HG03045 (cell line): ENCODE measurements around the gene FAM20B.
A peak's percentile ranks its signal among the peaks of the same experiment; 100 is the strongest.
"Not testable (repeated sequence)": the region's sequence is repeated elsewhere in the genome, so short reads cannot be mapped to it uniquely, and the experiment has no call there.

Source experiments
- ATAC-seq: cut with Tn5 transposase; IDR thresholded peaks from one replicate; pipeline ENCODE4 v1.9.1; 2021; ENCODE audit warnings: mild to moderate bottlenecking, moderate library complexity; ENCODE audit not compliant: unreplicated experiment

FAM20B gene

GRCh38 chr1:179023946-179024650, 1.6 kb upstream of the FAM20B start:
- no peak for ATAC-seq

GRCh38 chr1:179025975-179026812, 500 bp downstream of the FAM20B start:
- peak; percentile 82 for ATAC-seq

- ATAC-seq = no peak
Measured at GRCh38 chr1:179026813-179027669, 1.3 kb downstream of the FAM20B start.

- ATAC-seq = no peak
Measured at GRCh38 chr1:179029321-179029759, 3.6 kb downstream of the FAM20B start.

GRCh38 chr1:179030130-179030529, 4.4 kb downstream of the FAM20B start:
- no peak for ATAC-seq

GRCh38 chr1:179030683-179031082, 5.0 kb downstream of the FAM20B start:
- no peak for ATAC-seq

- no peak for ATAC-seq
Measured at GRCh38 chr1:179031284-179031683, 5.6 kb downstream of the FAM20B start.

- ATAC-seq = no peak
Measured at GRCh38 chr1:179031855-179032513, 6.3 kb downstream of the FAM20B start.

- peak; percentile 69 for ATAC-seq
Measured at GRCh38 chr1:179034720-179035119, 9.0 kb downstream of the FAM20B start.

GRCh38 chr1:179036844-179037465, 11.3 kb downstream of the FAM20B start:
- ATAC-seq = peak; percentile 51

- no peak for ATAC-seq
Measured at GRCh38 chr1:179038528-179039281, 13.0 kb downstream of the FAM20B start.

GRCh38 chr1:179039502-179040174, 13.9 kb downstream of the FAM20B start:
- ATAC-seq = not testable (repeated sequence)

- not testable (repeated sequence) for ATAC-seq
Measured at GRCh38 chr1:179040175-179040551, 14.5 kb downstream of the FAM20B start.

GRCh38 chr1:179042087-179042486, 16.4 kb downstream of the FAM20B start:
- ATAC-seq = no peak

GRCh38 chr1:179042700-179043099, 17.0 kb downstream of the FAM20B start:
- ATAC-seq = no peak

- no peak for ATAC-seq
Measured at GRCh38 chr1:179043266-179043665, 17.6 kb downstream of the FAM20B start.

- no peak for ATAC-seq
Measured at GRCh38 chr1:179043907-179044306, 18.2 kb downstream of the FAM20B start.

GRCh38 chr1:179046808-179047635, 21.3 kb downstream of the FAM20B start:
- no peak for ATAC-seq
